ENCODE results near the gene PTK6.
A peak's percentile ranks its signal among the peaks of the same experiment; 100 is the strongest.

PTK6 gene

GRCh38 chr20:63556873-63557478, 19.8 kb upstream of the PTK6 start:
- DNase-seq = no peak

- peak; percentile 61 for DNase-seq
These were observed 18.6 kb upstream of the PTK6 start for GRCh38 chr20:63555661-63556381.

GRCh38 chr20:63554361-63555278, 17.4 kb upstream of the PTK6 start:
- no peak for DNase-seq

GRCh38 chr20:63553933-63554290, 16.7 kb upstream of the PTK6 start, which contains the start of gene FNDC11:
FNDC11 (plus strand) TSS chr20:63554159; CDS start chr20:63555664, 1,505 bp downstream.
- peak; percentile 75 for DNase-seq

- peak; percentile 87 for DNase-seq
These were observed 16.2 kb upstream of the PTK6 start for GRCh38 chr20:63553251-63553932.

- peak; percentile 58 for DNase-seq
These were observed 15.5 kb upstream of the PTK6 start for GRCh38 chr20:63552481-63553249.

GRCh38 chr20:63551068-63551467, 13.9 kb upstream of the PTK6 start:
- no peak for DNase-seq

- no peak for DNase-seq
These were observed 12.6 kb upstream of the PTK6 start for GRCh38 chr20:63549679-63550282.

- DNase-seq = no peak
These were observed 11.8 kb upstream of the PTK6 start for GRCh38 chr20:63549019-63549418.

GRCh38 chr20:63548542-63548941, 11.4 kb upstream of the PTK6 start:
- no peak for DNase-seq

- DNase-seq = peak; percentile 50
These were observed 10.7 kb upstream of the PTK6 start, which contains the start of gene SRMS for GRCh38 chr20:63547725-63548480. SRMS (minus strand) TSS chr20:63547749; CDS start chr20:63547463, 286 bp downstream.

- DNase-seq = no peak
These were observed 10.0 kb upstream of the PTK6 start for GRCh38 chr20:63546956-63547724.

GRCh38 chr20:63546256-63546955, 9.2 kb upstream of the PTK6 start:
- DNase-seq = peak; percentile 94

GRCh38 chr20:63545814-63546213, 8.6 kb upstream of the PTK6 start:
- peak; percentile 91 for DNase-seq

- DNase-seq = no peak
These were observed 7.9 kb upstream of the PTK6 start for GRCh38 chr20:63544958-63545516.

GRCh38 chr20:63544241-63544957, 7.2 kb upstream of the PTK6 start:
- DNase-seq = no peak

- DNase-seq = no peak
These were observed 6.6 kb upstream of the PTK6 start for GRCh38 chr20:63543733-63544132.

GRCh38 chr20:63543131-63543530, 6.0 kb upstream of the PTK6 start:
- DNase-seq = no peak
